HG02798 (cell line): Measurements from ENCODE around the gene UBE2H.
"Not testable (repeated sequence)": the region's sequence is repeated elsewhere in the genome, so short reads cannot be mapped to it uniquely, and the experiment has no call there.

Experiments
- ATAC-seq: cut with Tn5 transposase; IDR thresholded peaks from one replicate; pipeline ENCODE4 v1.9.1; 2021; ENCODE audit warnings: mild to moderate bottlenecking; ENCODE audit not compliant: unreplicated experiment, poor library complexity

The UBE2H gene

GRCh38 chr7:129853661-129854268 lies 99.0 kb downstream of the UBE2H start:
- ATAC-seq: no peak

- no peak for ATAC-seq
These were observed 101.0 kb downstream of the UBE2H start for GRCh38 chr7:129851809-129852208.

GRCh38 chr7:129851174-129851573 lies 101.6 kb downstream of the UBE2H start:
- no peak for ATAC-seq

DNA sequence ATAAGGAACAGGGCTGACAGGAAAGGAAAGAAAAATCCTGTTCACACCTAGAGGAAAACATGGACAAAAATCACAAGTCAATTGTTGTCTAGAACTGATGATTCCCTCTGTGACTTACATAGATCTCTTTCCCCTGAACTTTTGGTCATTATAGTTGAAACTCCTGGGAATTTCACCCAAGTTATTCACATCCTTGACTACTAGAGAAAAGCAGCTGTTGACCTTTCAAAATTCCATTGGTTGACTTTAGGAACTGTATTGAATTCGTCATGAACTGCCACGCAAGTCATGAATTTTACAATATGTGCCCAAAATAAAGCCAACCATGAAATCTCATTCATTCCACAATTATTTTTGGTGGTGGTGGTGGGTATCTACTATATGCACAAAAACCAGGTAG lies 104.3 kb downstream of the UBE2H start:
- ATAC-seq: no peak

- ATAC-seq: no peak
These were observed 106.8 kb downstream of the UBE2H start for GRCh38 chr7:129845972-129846327.

DNA sequence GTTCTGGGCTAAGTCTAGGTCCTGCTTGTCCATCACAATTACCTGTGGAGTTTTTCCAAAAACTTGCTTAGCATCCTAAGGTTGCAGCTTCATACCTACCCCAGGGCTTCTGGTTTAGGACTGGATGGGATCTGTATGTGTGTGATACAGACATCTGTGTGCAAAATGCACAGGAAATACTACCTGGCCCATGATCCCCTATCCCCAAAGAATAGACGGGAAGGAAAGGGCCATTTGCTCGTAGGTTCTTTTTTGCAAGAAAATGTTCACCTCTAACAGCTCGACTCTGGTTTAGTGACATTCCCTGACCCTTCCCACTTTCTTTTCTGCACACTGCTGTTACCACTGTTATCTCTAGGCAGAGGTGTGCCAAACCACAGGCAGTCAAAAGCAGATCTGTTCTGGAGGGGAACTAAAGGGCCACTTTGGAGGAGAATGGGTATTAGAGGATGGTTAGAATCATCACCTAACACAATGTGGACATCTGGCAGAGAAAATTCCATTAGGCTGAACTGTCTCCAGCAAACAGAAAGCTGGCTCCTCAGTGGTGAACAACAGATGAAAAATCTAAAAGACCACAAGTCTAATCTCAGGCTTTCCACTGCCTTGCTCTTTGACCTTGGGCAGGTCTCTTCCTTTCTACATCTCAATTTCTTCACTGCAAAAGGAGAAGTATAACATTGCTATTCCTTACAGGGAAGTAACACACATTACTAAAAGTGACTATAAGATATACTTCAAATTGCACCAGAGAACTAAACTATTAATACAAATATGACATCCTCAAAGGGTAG lies 107.4 kb downstream of the UBE2H start:
- no peak for ATAC-seq

DNA sequence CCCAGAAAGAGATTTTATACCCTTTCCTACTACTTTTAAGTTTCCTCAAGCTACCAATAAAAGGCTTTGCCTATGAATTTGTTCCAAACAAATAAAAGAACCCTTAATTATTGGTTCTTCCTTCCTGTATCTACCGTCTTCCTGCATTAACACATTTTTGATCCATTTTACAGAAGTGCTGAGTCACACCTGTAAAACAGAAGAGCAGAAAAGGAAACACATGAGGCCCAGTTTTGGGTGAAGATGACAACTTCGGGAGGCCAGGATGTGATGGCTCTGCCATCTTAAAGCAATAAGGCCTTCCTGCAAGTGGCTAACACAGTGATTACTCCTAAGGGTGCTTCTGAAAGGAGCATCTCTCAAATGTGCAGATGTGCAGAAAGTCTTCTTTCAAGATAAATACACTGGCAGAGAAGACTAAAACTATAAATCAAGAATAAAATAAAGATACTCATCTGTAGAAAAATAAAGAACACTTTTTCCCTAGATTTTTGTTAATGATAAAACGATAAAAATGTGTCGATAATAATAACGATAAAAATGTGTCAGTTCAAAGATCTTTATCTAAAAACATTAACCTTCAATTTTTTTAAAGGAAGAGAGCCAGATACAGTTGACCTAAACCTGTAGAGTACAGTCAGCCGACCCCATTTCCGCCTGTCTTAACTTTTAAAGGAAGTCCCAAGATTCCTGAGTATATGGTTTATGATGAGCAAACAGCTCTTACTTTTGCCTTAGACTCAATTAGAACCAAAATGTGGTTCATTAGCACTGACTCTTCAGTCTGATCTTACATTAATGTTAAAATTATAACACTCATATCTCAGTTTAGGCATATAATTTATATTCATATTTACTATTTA lies 108.6 kb downstream of the UBE2H start:
- ATAC-seq: no peak

DNA sequence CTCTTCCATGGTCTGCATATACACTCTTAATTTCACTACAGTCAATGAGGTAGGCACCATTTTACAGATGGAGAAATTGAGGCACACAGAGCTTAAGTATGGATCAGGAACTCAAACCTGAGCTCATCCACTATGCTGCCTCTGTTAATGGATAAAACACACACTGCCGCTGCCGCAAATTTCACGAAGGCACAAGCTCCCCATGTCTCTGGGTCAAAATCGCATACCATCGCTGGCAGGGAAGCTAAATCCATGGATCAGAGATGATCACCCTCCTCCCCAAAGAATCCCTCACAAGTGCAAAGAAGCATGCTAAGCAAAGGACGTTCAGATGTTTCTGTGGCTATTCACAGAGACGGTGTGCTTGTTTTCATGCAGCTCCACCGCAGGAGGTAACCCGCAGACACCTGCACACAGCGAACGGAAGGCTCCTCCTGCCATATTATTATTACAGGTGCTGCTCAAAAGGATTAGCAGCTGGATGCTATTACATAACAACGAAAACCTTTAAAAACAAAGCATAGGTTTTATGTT lies 109.3 kb downstream of the UBE2H start:
- ATAC-seq: no peak

DNA sequence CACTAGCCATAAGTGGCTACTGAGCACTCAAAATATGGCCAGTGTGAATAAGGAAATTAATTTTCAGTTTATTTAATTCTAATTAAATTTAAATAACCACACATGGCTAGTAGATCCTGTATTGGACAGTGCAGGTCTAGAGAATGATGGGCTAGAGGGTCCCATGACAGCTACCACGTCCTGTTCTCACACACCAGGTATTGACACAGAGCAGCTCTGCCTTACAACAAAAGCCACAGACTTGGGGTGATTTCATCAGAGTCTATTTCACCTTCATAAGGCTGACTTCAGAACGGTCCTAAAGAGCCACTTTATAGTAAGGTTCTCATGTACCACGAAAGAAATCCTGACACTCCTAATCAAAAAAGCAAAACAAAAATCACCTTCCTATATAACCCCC lies 111.3 kb downstream of the UBE2H start:
- ATAC-seq: no peak

GRCh38 chr7:129840757-129841156 lies 112.0 kb downstream of the UBE2H start:
- no peak for ATAC-seq

DNA sequence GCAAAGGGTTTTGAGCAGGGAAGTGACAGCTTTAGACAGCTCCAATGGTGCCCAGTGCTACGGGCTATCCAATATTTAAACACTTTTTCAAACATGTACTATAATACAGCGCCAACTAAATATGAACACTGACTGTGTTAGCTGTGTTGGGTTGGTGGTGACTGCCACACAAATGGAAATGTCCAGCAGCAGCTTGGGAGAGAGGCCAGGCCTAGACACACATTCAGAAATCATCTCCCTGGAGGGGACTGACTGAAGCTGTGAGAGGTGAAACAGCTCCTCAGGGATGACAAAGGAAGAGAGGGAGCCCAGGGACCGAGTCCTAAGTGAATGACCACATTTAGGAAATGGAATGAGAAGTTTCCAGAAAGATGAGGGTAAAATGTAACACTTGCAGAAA lies 115.8 kb downstream of the UBE2H start:
- no peak for ATAC-seq

GRCh38 chr7:129835569-129835968 lies 117.2 kb downstream of the UBE2H start:
- ATAC-seq: no peak

DNA sequence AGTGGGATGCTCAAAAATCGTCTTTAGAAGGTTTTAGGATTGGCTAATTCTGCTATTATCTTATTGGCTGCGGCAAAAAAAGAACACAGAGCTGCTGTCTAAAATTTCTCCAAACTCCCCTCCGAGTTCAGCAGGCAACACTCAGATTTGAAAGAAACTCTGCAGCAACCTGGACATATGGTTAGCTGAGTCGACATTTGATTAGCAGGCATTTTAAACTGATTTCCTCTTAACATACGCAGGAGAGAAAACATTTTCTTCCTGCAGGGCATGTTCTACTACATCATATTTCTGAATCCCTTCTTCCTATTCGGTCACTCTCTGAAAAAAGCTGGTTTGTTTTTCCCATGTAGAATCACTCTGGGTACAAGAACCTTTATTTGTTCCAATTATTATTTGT lies 119.4 kb downstream of the UBE2H start:
- not testable (repeated sequence) for ATAC-seq

DNA sequence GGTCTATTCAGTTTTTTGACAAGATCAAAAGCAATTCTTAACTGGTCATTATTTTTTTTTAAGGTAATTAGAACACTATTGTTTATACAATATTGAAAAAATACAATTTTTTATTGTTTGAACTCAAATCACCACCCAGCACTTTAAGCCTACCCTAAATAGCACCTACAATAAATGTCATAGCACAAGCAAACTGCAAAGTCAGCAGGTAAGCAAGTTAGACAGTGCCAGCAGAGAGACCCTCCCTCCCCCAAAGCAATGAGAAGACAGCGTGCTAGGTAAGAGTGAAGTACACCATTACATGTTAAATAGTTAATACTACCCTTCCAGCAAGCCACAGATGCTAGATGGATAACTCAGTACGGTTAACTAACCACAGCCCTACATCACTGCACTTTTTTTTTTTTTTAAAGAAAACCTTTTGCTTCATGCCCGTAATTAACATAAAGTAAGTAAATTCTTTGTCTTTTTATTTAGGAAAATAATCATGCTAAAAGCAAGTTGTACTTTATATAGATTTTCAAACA lies 120.0 kb downstream of the UBE2H start:
- no peak for ATAC-seq

DNA sequence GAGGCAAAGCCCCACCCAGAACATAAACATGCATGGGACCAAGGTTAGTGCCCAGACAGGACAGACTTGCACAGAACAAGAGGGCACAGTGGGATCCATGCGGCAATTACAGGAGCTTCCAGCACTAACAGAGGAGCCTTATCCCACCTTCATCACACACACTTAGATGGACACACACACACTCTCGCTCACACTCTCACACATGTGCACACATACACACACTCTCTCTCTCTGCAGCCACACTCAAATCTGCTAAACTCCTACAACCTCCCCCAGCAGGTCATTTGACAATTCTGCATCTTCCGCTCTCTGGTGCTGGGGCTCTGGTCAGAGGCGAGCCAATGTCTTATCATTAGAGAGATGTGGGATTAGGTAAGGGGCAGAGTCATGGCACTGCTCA lies 120.5 kb downstream of the UBE2H start:
- ATAC-seq: no peak

GRCh38 chr7:129831424-129832058 lies 121.2 kb downstream of the UBE2H start:
- no peak for ATAC-seq

DNA sequence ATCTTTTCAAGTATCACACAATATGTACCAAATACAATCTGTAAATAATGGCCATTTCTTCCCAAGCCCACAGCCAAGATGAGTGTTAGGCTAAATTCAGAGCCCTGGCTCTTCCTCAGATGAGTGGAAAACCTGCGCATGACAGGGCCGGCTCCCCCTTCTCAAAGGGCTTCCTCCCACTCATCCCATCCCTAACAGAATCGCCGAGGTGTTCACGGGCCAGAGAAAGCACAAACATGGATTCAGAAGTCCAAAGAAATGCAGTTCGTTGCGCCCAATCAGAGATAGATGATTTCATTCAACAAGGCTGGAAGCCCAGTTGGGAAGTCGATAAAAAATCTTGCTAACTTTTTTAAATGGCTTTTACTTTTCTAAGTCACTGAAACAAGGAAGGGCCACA lies 121.8 kb downstream of the UBE2H start:
- no peak for ATAC-seq

DNA sequence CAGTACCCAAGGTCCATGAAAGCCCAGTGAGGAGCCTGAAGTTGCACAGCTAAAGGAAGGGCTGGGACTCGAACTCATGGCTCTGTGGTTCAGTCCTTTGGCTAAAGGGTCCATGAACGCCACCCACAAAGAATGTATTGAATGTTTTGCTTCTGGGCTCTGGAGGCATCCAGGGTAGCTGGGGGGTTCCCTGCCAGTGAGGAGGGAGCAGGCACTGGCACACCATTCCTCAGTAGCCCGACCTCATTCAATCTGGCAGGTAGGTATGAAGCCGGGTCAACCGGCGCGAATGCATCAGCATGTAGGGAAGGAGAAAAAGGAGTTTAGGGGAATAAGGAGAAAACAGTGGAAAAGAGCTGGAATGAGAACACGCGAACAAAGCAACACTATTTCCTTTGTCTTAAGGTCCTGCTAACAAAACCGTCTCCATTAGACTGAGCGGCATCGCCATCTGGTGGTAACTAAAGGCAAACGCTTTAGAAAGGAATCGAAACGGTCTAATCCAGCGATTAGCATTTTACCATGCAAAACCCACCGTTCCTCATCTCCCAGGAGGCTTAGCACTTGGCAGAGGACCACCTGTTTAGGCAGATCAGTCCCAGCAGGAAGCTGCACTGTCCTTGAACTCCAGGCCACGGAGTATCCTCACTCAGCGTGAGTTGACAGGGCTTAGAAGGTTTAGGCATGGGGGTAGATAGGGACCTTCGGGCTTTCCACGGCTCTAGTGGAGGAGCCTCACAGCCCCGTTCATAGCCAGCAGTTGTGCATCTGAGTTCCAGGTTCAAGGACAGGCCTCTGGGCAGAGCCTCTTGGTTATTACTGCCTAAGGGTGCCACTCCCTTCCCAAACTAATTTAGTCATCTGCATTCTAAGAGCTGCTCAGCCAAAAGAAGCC lies 122.8 kb downstream of the UBE2H start:
- ATAC-seq: no peak

DNA sequence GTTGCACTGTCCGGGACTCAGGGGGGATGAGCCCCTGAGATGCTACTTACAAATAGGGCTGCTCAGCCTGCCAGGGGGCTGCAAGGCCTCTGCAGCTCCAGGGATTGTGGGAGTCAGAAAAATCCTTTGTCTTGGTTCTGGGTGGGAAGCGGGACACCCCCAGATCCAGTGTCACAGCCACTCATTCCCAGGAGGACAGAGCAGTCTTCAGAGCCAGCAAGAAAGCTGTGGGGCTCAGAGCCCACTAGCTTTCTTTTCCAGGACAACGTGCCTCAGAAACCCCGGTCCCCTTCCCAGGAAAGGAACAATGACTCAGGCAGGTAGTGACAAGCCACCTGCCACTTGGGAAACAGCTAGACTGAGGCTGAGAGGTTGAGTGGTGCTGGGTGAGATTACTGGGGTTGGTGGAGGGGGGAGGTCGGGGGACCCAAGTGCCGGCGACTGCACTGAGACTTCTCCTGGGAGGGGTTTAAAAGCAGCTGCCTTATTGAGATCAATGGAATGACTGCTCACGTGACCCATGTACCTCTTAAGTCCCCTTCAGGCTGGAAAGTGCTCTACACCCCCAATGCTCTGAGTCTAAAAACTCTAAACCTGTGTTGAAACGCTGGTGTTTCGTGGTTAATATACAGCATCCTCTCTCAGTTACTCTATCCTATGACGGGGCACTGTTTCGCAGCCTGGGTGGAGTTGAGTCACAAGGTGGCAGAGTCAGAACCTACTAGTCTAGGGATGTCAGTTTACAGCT lies 123.6 kb downstream of the UBE2H start:
- ATAC-seq: no peak
